ENCODE data around the gene IL6R.
"Not testable (repeated sequence)": the region's sequence is repeated elsewhere in the genome, so short reads cannot be mapped to it uniquely, and the experiment has no call there.

IL6R gene

GRCh38 chr1:154485106-154485505 is 80.0 kb downstream of the IL6R start:
- peak; percentile 79 for DNase-seq

GRCh38 chr1:154485910-154486496 is 80.9 kb downstream of the IL6R start:
- DNase-seq: no peak

- not testable (repeated sequence) for DNase-seq
Observed at GRCh38 chr1:154486756-154487155, 81.6 kb downstream of the IL6R start.

- DNase-seq: no peak
Observed at GRCh38 chr1:154488922-154489321, 83.8 kb downstream of the IL6R start.

- no peak for DNase-seq
Observed at GRCh38 chr1:154489695-154490274, 84.6 kb downstream of the IL6R start.

- no peak for DNase-seq
Observed at GRCh38 chr1:154490317-154490716, 85.2 kb downstream of the IL6R start.

- no peak for DNase-seq
Observed at GRCh38 chr1:154492115-154492514, 87.0 kb downstream of the IL6R start.

GRCh38 chr1:154493276-154493675 is 88.1 kb downstream of the IL6R start:
- DNase-seq: peak; percentile 26

GRCh38 chr1:154495496-154496273 is 90.5 kb downstream of the IL6R start:
- DNase-seq: no peak

- no peak for DNase-seq
Observed at GRCh38 chr1:154496383-154496782, 91.2 kb downstream of the IL6R start.

- peak; percentile 66 for DNase-seq
Observed at GRCh38 chr1:154497026-154497806, 92.1 kb downstream of the IL6R start.

- no peak for DNase-seq
Observed at GRCh38 chr1:154499446-154499845, 94.3 kb downstream of the IL6R start.

- no peak for DNase-seq
Observed at GRCh38 chr1:154500533-154500932, 95.4 kb downstream of the IL6R start.

- no peak for DNase-seq
Observed at GRCh38 chr1:154501423-154502065, 96.4 kb downstream of the IL6R start.

- no peak for DNase-seq
Observed at GRCh38 chr1:154502066-154502743, 97.1 kb downstream of the IL6R start, which contains the start of the genes SHE and TDRD10. SHE (minus strand) TSS chr1:154502412; CDS start chr1:154502026, 386 bp downstream. TDRD10 (plus strand) TSS chr1:154502219; CDS start chr1:154506904, 4,685 bp downstream.

- no peak for DNase-seq
Observed at GRCh38 chr1:154502744-154503115, 97.6 kb downstream of the IL6R start.

- DNase-seq: no peak
Observed at GRCh38 chr1:154503898-154504297, 98.8 kb downstream of the IL6R start.

GRCh38 chr1:154512760-154513159 is 107.6 kb downstream of the IL6R start:
- DNase-seq: no peak

GRCh38 chr1:154514066-154514553 is 109.0 kb downstream of the IL6R start:
- DNase-seq: no peak

GRCh38 chr1:154517661-154518060 is 112.5 kb downstream of the IL6R start:
- no peak for DNase-seq
